ENCODE measurements around the gene RAVER2.

Gene RAVER2

GRCh38 chr1:64829411-64830029, 84.6 kb downstream of the RAVER2 start:
- Mint-ChIP-seq H3K27ac (ENCODE audit: low read depth) (peak overlapping the region; percentile 92), H3K27me3 (no peaks in the 10 kb centered on the region), H3K4me3 (no peak overlapping the region), H3K36me3 (ENCODE audit: insufficient read depth) (peaks cover 35% of the 10 kb centered on the region), H3K4me1 (peaks cover 38% of the 10 kb centered on the region), H3K9me3 (no peaks in the 10 kb centered on the region)
- no peak for DNase-seq (ENCODE audit: low spot score in 2 of 2)
- ATAC-seq (replicated peaks; ENCODE audit: extremely low read depth, poor library complexity, severe bottlenecking), result no peak

- Mint-ChIP-seq H3K27me3 (no peaks in the 10 kb centered on the region), H3K9me3 (no peaks in the 10 kb centered on the region), H3K36me3 (ENCODE audit: insufficient read depth) (peaks cover 38% of the 10 kb centered on the region), H3K4me3 (no peak overlapping the region), H3K4me1 (peaks cover 38% of the 10 kb centered on the region), H3K27ac (ENCODE audit: low read depth) (peak overlapping the region; percentile 92)
- ATAC-seq (replicated peaks; ENCODE audit: extremely low read depth, poor library complexity, severe bottlenecking), result no peak
- no peak for DNase-seq (ENCODE audit: low spot score in 2 of 2)
Observed at GRCh38 chr1:64830030-64830651, 85.3 kb downstream of the RAVER2 start.

- Mint-ChIP-seq H3K4me1 (peaks cover under 1% of the 10 kb centered on the region), H3K9me3 (no peaks in the 10 kb centered on the region), H3K36me3 (ENCODE audit: insufficient read depth) (peaks cover 67% of the 10 kb centered on the region), H3K27me3 (no peaks in the 10 kb centered on the region), H3K4me3 (no peak overlapping the region), H3K27ac (ENCODE audit: low read depth) (no peak overlapping the region)
- DNase-seq (ENCODE audit: low spot score in 2 of 2), result no peak
- ATAC-seq (replicated peaks; ENCODE audit: extremely low read depth, poor library complexity, severe bottlenecking), result no peak
Observed at GRCh38 chr1:64834734-64835133, 89.9 kb downstream of the RAVER2 start.

- no peak for DNase-seq (ENCODE audit: low spot score in 2 of 2)
- no peaks in the 10 kb centered on the region for H3K9me3 Mint-ChIP-seq
- no peaks in the 10 kb centered on the region for H3K27me3 Mint-ChIP-seq
- H3K27ac Mint-ChIP-seq (ENCODE audit: low read depth), result peak overlapping the region; percentile 49
- no peak for ATAC-seq (replicated peaks; ENCODE audit: extremely low read depth, poor library complexity, severe bottlenecking)
- no peak overlapping the region for H3K4me3 Mint-ChIP-seq
- H3K36me3 Mint-ChIP-seq (ENCODE audit: insufficient read depth), result peaks cover 83% of the 10 kb centered on the region
- H3K4me1 Mint-ChIP-seq, result no peaks in the 10 kb centered on the region
Observed at GRCh38 chr1:64836802-64837201, 91.9 kb downstream of the RAVER2 start.

- Mint-ChIP-seq H3K27me3 (no peaks in the 10 kb centered on the region), H3K4me3 (no peak overlapping the region), H3K27ac (ENCODE audit: low read depth) (no peak overlapping the region), H3K4me1 (no peaks in the 10 kb centered on the region), H3K9me3 (no peaks in the 10 kb centered on the region), H3K36me3 (ENCODE audit: insufficient read depth) (peaks cover 77% of the 10 kb centered on the region)
- no peak for DNase-seq (ENCODE audit: low spot score in 2 of 2)
- no peak for ATAC-seq (replicated peaks; ENCODE audit: extremely low read depth, poor library complexity, severe bottlenecking)
Observed at GRCh38 chr1:64838486-64838885, 93.6 kb downstream of the RAVER2 start.

- no peak overlapping the region for H3K4me3 Mint-ChIP-seq
- no peaks in the 10 kb centered on the region for H3K9me3 Mint-ChIP-seq
- ATAC-seq (replicated peaks; ENCODE audit: extremely low read depth, poor library complexity, severe bottlenecking) (no peak), DNase-seq (ENCODE audit: low spot score in 2 of 2) (no peak)
- peaks cover 76% of the 10 kb centered on the region for H3K36me3 Mint-ChIP-seq (ENCODE audit: insufficient read depth)
- H3K27ac Mint-ChIP-seq (ENCODE audit: low read depth), result no peak overlapping the region
- no peaks in the 10 kb centered on the region for H3K27me3 Mint-ChIP-seq
- no peaks in the 10 kb centered on the region for H3K4me1 Mint-ChIP-seq
Observed at GRCh38 chr1:64839261-64839660, 94.4 kb downstream of the RAVER2 start.

- Mint-ChIP-seq H3K9me3 (no peaks in the 10 kb centered on the region), H3K4me3 (no peak overlapping the region), H3K27ac (ENCODE audit: low read depth) (no peak overlapping the region), H3K36me3 (ENCODE audit: insufficient read depth) (peaks cover 76% of the 10 kb centered on the region), H3K4me1 (no peaks in the 10 kb centered on the region), H3K27me3 (no peaks in the 10 kb centered on the region)
- DNase-seq (ENCODE audit: low spot score in 2 of 2), result no peak
- no peak for ATAC-seq (replicated peaks; ENCODE audit: extremely low read depth, poor library complexity, severe bottlenecking)
Observed at GRCh38 chr1:64839732-64840405, 95.0 kb downstream of the RAVER2 start.

- Mint-ChIP-seq H3K4me1 (peaks cover 5% of the 10 kb centered on the region), H3K4me3 (no peak overlapping the region), H3K9me3 (no peaks in the 10 kb centered on the region), H3K27ac (ENCODE audit: low read depth) (peak overlapping the region; percentile 44), H3K36me3 (ENCODE audit: insufficient read depth) (peaks cover 70% of the 10 kb centered on the region), H3K27me3 (no peaks in the 10 kb centered on the region)
- ATAC-seq (replicated peaks; ENCODE audit: extremely low read depth, poor library complexity, severe bottlenecking) (no peak), DNase-seq (ENCODE audit: low spot score in 2 of 2) (no peak)
Observed at GRCh38 chr1:64841330-64842065, 96.6 kb downstream of the RAVER2 start.

GRCh38 chr1:64842224-64842623, 97.3 kb downstream of the RAVER2 start:
- H3K4me3 Mint-ChIP-seq, result no peak overlapping the region
- ATAC-seq (replicated peaks; ENCODE audit: extremely low read depth, poor library complexity, severe bottlenecking), result no peak
- peaks cover 66% of the 10 kb centered on the region for H3K36me3 Mint-ChIP-seq (ENCODE audit: insufficient read depth)
- no peak overlapping the region for H3K27ac Mint-ChIP-seq (ENCODE audit: low read depth)
- no peaks in the 10 kb centered on the region for H3K27me3 Mint-ChIP-seq
- no peak for DNase-seq (ENCODE audit: low spot score in 2 of 2)
- peaks cover 5% of the 10 kb centered on the region for H3K4me1 Mint-ChIP-seq
- H3K9me3 Mint-ChIP-seq, result no peaks in the 10 kb centered on the region

- ATAC-seq (replicated peaks; ENCODE audit: extremely low read depth, poor library complexity, severe bottlenecking) (no peak), DNase-seq (ENCODE audit: low spot score in 2 of 2) (no peak)
- Mint-ChIP-seq H3K36me3 (ENCODE audit: insufficient read depth) (peaks cover 60% of the 10 kb centered on the region), H3K27me3 (no peaks in the 10 kb centered on the region), H3K9me3 (no peaks in the 10 kb centered on the region), H3K27ac (ENCODE audit: low read depth) (peak overlapping the region; percentile 59), H3K4me1 (peaks cover 5% of the 10 kb centered on the region), H3K4me3 (no peak overlapping the region)
Observed at GRCh38 chr1:64843675-64844074, 98.8 kb downstream of the RAVER2 start.

GRCh38 chr1:64844175-64844574, 99.3 kb downstream of the RAVER2 start:
- H3K27ac Mint-ChIP-seq (ENCODE audit: low read depth), result peak overlapping the region; percentile 59
- peaks cover 60% of the 10 kb centered on the region for H3K36me3 Mint-ChIP-seq (ENCODE audit: insufficient read depth)
- ATAC-seq (replicated peaks; ENCODE audit: extremely low read depth, poor library complexity, severe bottlenecking) (no peak), DNase-seq (ENCODE audit: low spot score in 2 of 2) (no peak)
- no peak overlapping the region for H3K4me3 Mint-ChIP-seq
- H3K9me3 Mint-ChIP-seq, result no peaks in the 10 kb centered on the region
- no peaks in the 10 kb centered on the region for H3K27me3 Mint-ChIP-seq
- H3K4me1 Mint-ChIP-seq, result peaks cover 5% of the 10 kb centered on the region

- Mint-ChIP-seq H3K4me1 (peaks cover 8% of the 10 kb centered on the region), H3K9me3 (no peaks in the 10 kb centered on the region), H3K36me3 (ENCODE audit: insufficient read depth) (peaks cover 59% of the 10 kb centered on the region), H3K4me3 (no peak overlapping the region), H3K27me3 (no peaks in the 10 kb centered on the region), H3K27ac (ENCODE audit: low read depth) (peak overlapping the region; percentile 59)
- DNase-seq (ENCODE audit: low spot score in 2 of 2) (no peak), ATAC-seq (replicated peaks; ENCODE audit: extremely low read depth, poor library complexity, severe bottlenecking) (no peak)
Observed at GRCh38 chr1:64844609-64845008, 99.7 kb downstream of the RAVER2 start.

Measured in central memory CD8-positive, alpha-beta T cell (primary cell).